CD4-positive, alpha-beta memory T cell (primary cell): ENCODE data around the gene PPY. TPM values are rescaled to one million over a fixed set of nuclear protein-coding genes. Genes with fewer than 3 reads are reported as not detected.
"Not testable (repeated sequence)": the region's sequence is repeated elsewhere in the genome, so short reads cannot be mapped to it uniquely, and the experiment has no call there.

ENCODE experiments used
- CTCF ChIA-PET: fragments of 350-600 bp; sonication (Branson Sonifier 250); formaldehyde crosslinking; loops from one replicate; lab custom pipeline; 2021; ENCODE audit warnings: inconsistent platforms; ENCODE audit not compliant: partially characterized antibody; lab: Charles Lee
- POLR2A ChIA-PET: fragments of 350-600 bp; sonication (Branson Sonifier 250); formaldehyde crosslinking; loops from one replicate; lab custom pipeline; 2021; ENCODE audit not compliant: partially characterized antibody; lab: Charles Lee
- DNase-seq, 5 donors: peaks; one replicate each; pipeline versions ENCODE4 v3.0.0 to v3.0.0-alpha.2; 2020 to 2022; ENCODE audit warnings: mixed read lengths in 1 of 5
- H3K27ac ChIP-seq: one replicate; pipeline ENCODE4 v1.7.0; 2013; ENCODE audit warnings: low read depth, low read length
- H3K27me3 ChIP-seq: 2 replicates; pipeline ENCODE4 v1.7.0; 2013; ENCODE audit warnings: mild to moderate bottlenecking, low read length, moderate library complexity; ENCODE audit not compliant: insufficient read depth
- H3K36me3 ChIP-seq: 2 replicates; pipeline ENCODE4 v1.7.0; 2013; ENCODE audit warnings: mild to moderate bottlenecking, low read length, moderate library complexity; ENCODE audit not compliant: insufficient read depth
- H3K4me1 ChIP-seq: 2 replicates; pipeline ENCODE4 v1.7.0; 2013; ENCODE audit warnings: mild to moderate bottlenecking, low read length, moderate library complexity; ENCODE audit not compliant: insufficient read depth
- H3K4me3 ChIP-seq, 2 donors: one replicate each; pipeline ENCODE4 v1.7.0; 2013; ENCODE audit warnings: low read length in 2 of 2, mild to moderate bottlenecking in 1 of 2
- H3K9me3 ChIP-seq, 2 donors: one replicate each; pipeline ENCODE4 v1.7.0; 2013; ENCODE audit warnings: low read length in 2 of 2, control low read depth in 1 of 2; ENCODE audit not compliant: control insufficient read depth in 1 of 2
- H3K27ac Mint-ChIP-seq, 7 donors: one replicate each; pipeline ENCODE4 v1.8.0; 2020 to 2021; ENCODE audit warnings: mixed read lengths in 7 of 7, mild to moderate bottlenecking in 6 of 7, inconsistent platforms in 3 of 7, moderate library complexity in 3 of 7
- H3K27me3 Mint-ChIP-seq, 2 donors: one replicate each; pipeline ENCODE4 v1.8.0; 2020 to 2021; ENCODE audit warnings: mixed read lengths in 2 of 2
- H3K36me3 Mint-ChIP-seq, 2 donors: one replicate each; pipeline ENCODE4 v1.8.0; 2020 to 2021; ENCODE audit warnings: mixed read lengths in 2 of 2, inconsistent platforms in 1 of 2, mild to moderate bottlenecking in 1 of 2
- H3K4me1 Mint-ChIP-seq, 4 donors: one replicate each; pipeline ENCODE4 v1.8.0; 2020 to 2021; ENCODE audit warnings: mixed read lengths in 4 of 4, mild to moderate bottlenecking in 1 of 4
- H3K4me3 Mint-ChIP-seq, 8 donors: one replicate each; pipeline ENCODE4 v1.8.0; 2020 to 2021; ENCODE audit warnings: mixed read lengths in 8 of 8, mild to moderate bottlenecking in 7 of 8, moderate library complexity in 6 of 8, inconsistent platforms in 3 of 8
- H3K9me3 Mint-ChIP-seq, 8 donors: one replicate each; pipeline ENCODE4 v1.8.0; 2020 to 2021; ENCODE audit warnings: mixed read lengths in 8 of 8, mild to moderate bottlenecking in 5 of 8, inconsistent platforms in 3 of 8, moderate library complexity in 1 of 8
- intact Hi-C: fragments of 100-400 bp; cut with micrococcal nuclease; formaldehyde crosslinking; loops from one replicate; pipeline ENCODE4 v1.15.1; 2023
- polyA plus RNA-seq, 2 donors: library from polyadenylated mRNA; unstranded; fragments of 300-500 nt; fragmentation: Illumina TruSeq; gene quantifications; one replicate each; pipeline ENCODE4 v1.2.3, GENCODE V29; 2021
- total RNA-seq, 2 experiments: library from RNA; stranded (reverse); gene quantifications; one replicate each; pipeline ENCODE4 v1.2.3, GENCODE V29; 2021

PPY gene
- total and polyA plus RNA-seq, 4 experiments from 2014 or later, result not detected

DNA sequence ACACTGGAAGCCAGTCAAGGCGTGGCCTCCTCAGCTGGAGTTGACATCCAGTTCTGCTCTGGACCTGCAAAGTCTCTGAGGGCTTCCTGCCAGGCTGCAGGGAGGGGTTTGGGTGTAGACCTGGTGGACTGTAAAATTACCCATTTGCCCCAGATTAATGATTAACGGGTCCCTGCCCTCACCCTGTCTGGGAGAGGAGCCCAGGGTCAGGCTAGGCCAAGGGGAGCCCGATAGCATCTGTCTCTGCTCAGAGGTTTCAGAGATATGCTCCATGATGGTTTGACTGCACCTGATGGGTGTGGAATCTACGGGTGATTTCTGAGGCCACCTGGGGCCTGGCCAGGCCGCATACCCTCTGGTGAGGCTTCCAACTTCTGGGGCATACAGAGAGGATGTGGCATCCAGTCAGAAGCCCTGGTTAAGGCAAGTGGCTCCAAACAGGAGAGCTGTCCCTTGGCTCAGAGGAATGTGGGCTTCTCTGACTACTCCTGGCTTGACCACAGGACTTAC is 11.2 kb downstream of the PPY start:
- no peak overlapping the region for H3K4me3 ChIP-seq
- no peaks in the 10 kb centered on the region for H3K9me3 ChIP-seq
- intact Hi-C loops, result no loop called here
- peaks cover 12 to 29% (median 18%) of the 10 kb centered on the region in 4 donors for H3K4me1 Mint-ChIP-seq
- no peaks in the 10 kb centered on the region for H3K36me3 Mint-ChIP-seq
- DNase-seq, result no peak
- H3K9me3 Mint-ChIP-seq, result no peaks in the 10 kb centered on the region
- H3K4me3 Mint-ChIP-seq, result no peak overlapping the region
- H3K36me3 ChIP-seq, result no peaks in the 10 kb centered on the region
- peaks cover 0 to 3% of the 10 kb centered on the region in 2 donors for H3K27me3 Mint-ChIP-seq
- peaks cover 21% of the 10 kb centered on the region for H3K4me1 ChIP-seq
- CTCF ChIA-PET, result interaction anchor here (1.3 to 1.8 kb wide), 2 partner anchors 12 to 13 kb away, joined by 6 to 7 read pairs; no protein-coding TSS in a partner anchor
- no peaks in the 10 kb centered on the region for H3K27me3 ChIP-seq
- H3K27ac Mint-ChIP-seq, result peak overlapping the region in 1 of 7 donors; percentile 22
- POLR2A ChIA-PET, result no interaction called here
- no peak overlapping the region for H3K27ac ChIP-seq

DNA sequence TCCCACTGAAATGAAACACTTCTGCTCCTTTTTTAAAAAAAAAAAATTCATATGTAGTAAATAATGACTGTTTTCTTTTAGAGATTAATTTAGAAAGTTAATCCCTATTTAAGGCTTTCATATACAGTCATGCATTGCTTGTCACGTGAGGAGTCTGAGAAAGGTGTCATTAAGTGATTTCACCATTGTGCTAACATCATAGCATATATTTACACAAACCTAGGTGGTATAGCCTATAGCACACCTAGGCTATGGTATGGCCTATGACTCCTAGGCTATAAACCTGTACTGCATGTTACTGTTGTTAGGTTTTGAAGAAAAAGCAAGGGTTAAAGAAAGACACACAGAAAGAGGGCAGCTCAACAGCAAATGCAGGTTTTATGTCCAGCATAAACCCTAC is 13.7 kb downstream of the PPY start:
- H3K4me3 ChIP-seq, result no peak overlapping the region
- peaks cover 12 to 29% (median 18%) of the 10 kb centered on the region in 4 donors for H3K4me1 Mint-ChIP-seq
- no peak overlapping the region for H3K27ac ChIP-seq
- H3K27me3 ChIP-seq, result no peaks in the 10 kb centered on the region
- H3K36me3 ChIP-seq, result no peaks in the 10 kb centered on the region
- no peak overlapping the region for H3K4me3 Mint-ChIP-seq
- no peaks in the 10 kb centered on the region for H3K36me3 Mint-ChIP-seq
- H3K27me3 Mint-ChIP-seq, result peaks cover 0 to 3% of the 10 kb centered on the region in 2 donors
- no peak for DNase-seq
- CTCF ChIA-PET, result interaction anchor here (0.7 to 1.6 kb wide), 6 partner anchors 12 to 51 kb away, joined by 3 to 10 read pairs (median 4); no protein-coding TSS in a partner anchor
- intact Hi-C loops, result loop anchor here (1.0 kb wide), 1 partner anchor 11 kb away; no protein-coding TSS in a partner anchor
- no peaks in the 10 kb centered on the region for H3K9me3 Mint-ChIP-seq
- POLR2A ChIA-PET, result interaction anchor here (0.9 to 1.3 kb wide), 4 partner anchors 9 to 79 kb away, joined by 3 to 5 read pairs (median 4); partner anchors contain the start of gene MPP2
- peaks cover 21% of the 10 kb centered on the region for H3K4me1 ChIP-seq
- no peak overlapping the region for H3K27ac Mint-ChIP-seq
- H3K9me3 ChIP-seq, result no peaks in the 10 kb centered on the region

DNA sequence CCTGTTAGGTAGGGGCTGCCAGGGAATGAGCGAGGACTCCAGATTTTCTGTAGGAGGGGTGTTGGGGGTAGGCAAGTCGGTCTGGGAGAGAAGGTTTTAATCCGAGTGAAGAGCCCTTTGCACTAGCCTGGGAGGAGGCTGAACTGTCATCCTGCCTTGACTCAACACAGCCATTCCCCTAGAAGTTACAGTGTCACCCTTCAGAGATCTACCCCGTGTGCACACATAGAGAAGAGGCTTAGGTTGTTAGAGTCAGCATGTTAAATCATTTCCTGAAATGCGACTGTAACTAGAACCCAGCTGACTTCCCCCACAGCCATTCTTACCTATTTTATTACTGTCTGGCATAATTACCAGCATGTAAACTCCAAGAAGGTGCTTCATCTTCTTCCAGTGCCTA is 14.3 kb downstream of the PPY start:
- H3K27me3 Mint-ChIP-seq, H3K9me3 Mint-ChIP-seq, H3K36me3 Mint-ChIP-seq, H3K27ac ChIP-seq, H3K9me3 ChIP-seq, H3K27me3 ChIP-seq, H3K36me3 ChIP-seq: not testable (repeated sequence)
- ChIA-PET POLR2A (interaction anchor here (0.9 to 1.3 kb wide), 4 partner anchors 10 to 80 kb away, joined by 3 to 5 read pairs (median 4); partner anchors contain the start of gene MPP2), CTCF (interaction anchor here (0.8 to 1.6 kb wide), 5 partner anchors 12 to 46 kb away, joined by 3 to 10 read pairs (median 4); no protein-coding TSS in a partner anchor)
- peaks cover 12 to 29% (median 18%) of the 10 kb centered on the region in 4 donors for H3K4me1 Mint-ChIP-seq
- H3K4me3 ChIP-seq, result peak overlapping the region in 1 of 2 donors; percentile 54
- intact Hi-C loops, result loop anchor here (1.0 kb wide), 1 partner anchor 11 kb away; no protein-coding TSS in a partner anchor
- H3K27ac Mint-ChIP-seq, result peak overlapping the region in 6 of 7 donors; percentile 49 to 89 (median 61)
- H3K4me3 Mint-ChIP-seq, result peak overlapping the region; percentile 74 to 92 (median 88)
- H3K4me1 ChIP-seq, result peaks cover 21% of the 10 kb centered on the region
- peak in 2 of 5 donors; percentile 10 to 23 for DNase-seq

- H3K36me3 ChIP-seq, result no peaks in the 10 kb centered on the region
- Mint-ChIP-seq H3K36me3 (no peaks in the 10 kb centered on the region), H3K4me3 (peak overlapping the region; percentile 74 to 92 (median 88)), H3K9me3 (no peaks in the 10 kb centered on the region), H3K27ac (peak overlapping the region in 6 of 7 donors; percentile 49 to 89 (median 61)), H3K4me1 (peaks cover 12 to 29% (median 18%) of the 10 kb centered on the region in 4 donors), H3K27me3 (peaks cover 0 to 3% of the 10 kb centered on the region in 2 donors)
- intact Hi-C loops, result no loop called here
- peak in 1 of 5 donors; percentile 46 for DNase-seq
- H3K4me1 ChIP-seq, result peaks cover 21% of the 10 kb centered on the region
- no peaks in the 10 kb centered on the region for H3K27me3 ChIP-seq
- peak overlapping the region in 1 of 2 donors; percentile 54 for H3K4me3 ChIP-seq
- ChIA-PET CTCF (interaction anchor here (1.0 to 1.8 kb wide), 3 partner anchors 10 to 18 kb away, joined by 3 to 8 read pairs (median 6); no protein-coding TSS in a partner anchor), POLR2A (interaction anchor here (1.3 kb wide), 1 partner anchor 80 kb away, joined by 4 read pairs; no protein-coding TSS in a partner anchor)
- no peaks in the 10 kb centered on the region for H3K9me3 ChIP-seq
- no peak overlapping the region for H3K27ac ChIP-seq
Measured at GRCh38 chr17:43927060-43927864, 15.0 kb downstream of the PPY start.

GRCh38 chr17:43924558-43924957 is 17.7 kb downstream of the PPY start:
- H3K27ac Mint-ChIP-seq, result no peak overlapping the region
- Histone ChIP-seq H3K4me1 (peaks cover 21% of the 10 kb centered on the region), H3K9me3 (no peaks in the 10 kb centered on the region), H3K27me3 (no peaks in the 10 kb centered on the region), H3K27ac (no peak overlapping the region), H3K36me3 (no peaks in the 10 kb centered on the region), H3K4me3 (no peak overlapping the region)
- H3K4me1 Mint-ChIP-seq, result peaks cover 12 to 24% (median 18%) of the 10 kb centered on the region in 4 donors
- peaks cover 0 to 3% of the 10 kb centered on the region in 2 donors for H3K27me3 Mint-ChIP-seq
- ChIA-PET POLR2A (interaction anchor here (0.7 kb wide), 1 partner anchor 13 kb away, joined by 3 read pairs; no protein-coding TSS in a partner anchor), CTCF (interaction anchor here (1.1 to 2.5 kb wide), 4 partner anchors 13 to 21 kb away, joined by 3 to 7 read pairs (median 3); partner anchors contain the start of gene MPP2)
- H3K9me3 Mint-ChIP-seq, result no peaks in the 10 kb centered on the region
- H3K4me3 Mint-ChIP-seq, result no peak overlapping the region
- no peaks in the 10 kb centered on the region for H3K36me3 Mint-ChIP-seq
- intact Hi-C loops, result no loop called here
- DNase-seq, result no peak

DNA sequence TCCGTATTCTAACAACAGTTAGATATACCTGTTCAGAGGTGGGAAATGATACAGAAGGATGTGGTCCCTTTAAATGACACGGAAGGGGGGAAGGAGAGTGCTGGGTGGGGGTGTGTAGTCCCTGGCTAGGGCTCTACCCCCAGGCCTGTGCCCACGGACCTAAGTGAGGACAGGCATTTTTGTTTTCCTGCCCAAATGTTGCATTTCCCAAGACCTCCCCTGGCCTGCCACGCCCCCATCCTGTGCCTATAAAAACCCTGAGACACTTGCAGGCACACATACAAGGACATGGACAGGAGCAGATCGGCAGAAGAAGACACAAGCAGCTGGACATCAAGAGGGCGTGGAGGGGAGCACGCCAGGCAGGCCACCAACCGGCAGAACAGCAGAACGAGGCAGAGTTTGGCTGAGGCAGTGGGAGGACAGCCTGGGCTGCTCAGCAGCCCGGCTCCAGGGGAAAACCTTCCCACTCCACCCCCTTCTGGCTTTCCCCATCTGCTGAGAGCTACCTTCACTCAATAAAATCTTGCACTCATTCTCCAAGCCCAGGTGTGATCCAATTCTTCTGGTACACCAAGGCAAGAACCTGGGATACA is 21.7 kb downstream of the PPY start:
- no peaks in the 10 kb centered on the region for H3K27me3 ChIP-seq
- H3K4me1 ChIP-seq, result peaks cover 17% of the 10 kb centered on the region
- no peaks in the 10 kb centered on the region for H3K9me3 ChIP-seq
- H3K27ac ChIP-seq, result no peak overlapping the region
- Mint-ChIP-seq H3K27me3 (no peaks in the 10 kb centered on the region), H3K27ac (peak overlapping the region in 1 of 7 donors; percentile 57), H3K4me1 (peaks cover 9 to 17% (median 13%) of the 10 kb centered on the region in 4 donors), H3K4me3 (no peak overlapping the region), H3K9me3 (no peaks in the 10 kb centered on the region), H3K36me3 (no peaks in the 10 kb centered on the region)
- ChIA-PET POLR2A (interaction anchor here (0.6 kb wide), 1 partner anchor 40 kb away, joined by 4 read pairs; no protein-coding TSS in a partner anchor), CTCF (interaction anchor here (1.0 to 6.3 kb wide), 3 partner anchors 10 to 42 kb away, joined by 3 to 34 read pairs (median 3); no protein-coding TSS in a partner anchor)
- intact Hi-C loops, result no loop called here
- H3K4me3 ChIP-seq, result no peak overlapping the region
- H3K36me3 ChIP-seq, result no peaks in the 10 kb centered on the region
- DNase-seq, result no peak
